ENCODE data around the gene GSTM5. TPM values are rescaled to one million over a fixed set of nuclear protein-coding genes. Genes with fewer than 3 reads are reported as not detected.

The GSTM5 gene
- total RNA-seq: 1.00 and 1.5 TPM in 2 replicates

GRCh38 chr1:109711593-109712320, at the start of gene GSTM5:
TSS of gene GSTM5 (plus strand) at chr1:109712251. CDS start at chr1:109712313, 62 bp downstream.

GRCh38 chr1:109667452-109668122, 44.5 kb upstream of the GSTM5 start, which contains the start of gene GSTM2:
TSS of gene GSTM2 (plus strand) at chr1:109668057. CDS start at chr1:109668116, 59 bp downstream.

GRCh38 chr1:109687641-109688499, 24.2 kb upstream of the GSTM5 start, which contains the start of gene GSTM1:
TSS of gene GSTM1 (plus strand) at chr1:109687817. CDS start at chr1:109687874, 57 bp downstream.

DNA sequence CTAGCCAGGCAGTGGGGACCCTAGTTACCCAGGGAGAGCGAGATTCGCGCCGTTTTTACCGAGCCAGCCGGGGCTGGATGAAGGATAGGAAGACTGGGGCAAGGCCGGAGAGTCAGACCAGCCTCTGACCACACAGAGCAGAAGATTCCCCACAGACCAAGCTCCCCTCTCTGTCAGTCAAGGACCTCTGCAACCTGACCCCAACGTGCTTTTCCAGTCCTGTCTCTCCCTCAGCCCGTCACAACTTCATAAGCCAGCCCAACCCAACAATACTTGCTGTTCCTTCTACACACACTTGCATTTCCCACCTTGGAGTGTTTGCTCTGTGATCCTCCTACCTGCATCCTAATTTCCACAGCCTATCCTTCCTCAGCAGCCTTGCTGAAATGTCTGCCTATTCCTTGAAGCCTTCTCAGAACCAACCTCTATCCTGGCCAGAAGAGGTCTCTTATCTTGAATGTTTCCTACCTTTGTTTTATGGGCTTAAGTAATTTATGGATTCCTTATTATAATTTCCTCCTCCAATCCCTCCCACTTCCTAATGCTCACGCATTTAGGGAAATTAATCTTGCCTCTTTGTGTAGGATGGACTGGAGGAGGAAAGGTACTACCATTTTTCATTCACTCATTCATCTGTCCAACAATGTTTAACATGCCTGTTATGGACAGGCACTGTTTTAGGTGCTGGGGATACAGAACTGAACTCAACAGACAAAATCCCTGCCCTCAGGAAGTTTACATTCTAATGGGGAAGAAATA, 28.7 kb downstream of the GSTM5 start, which contains the start of gene GSTM3:
Gene GSTM3 (minus strand): TSS at position 424 of the 759 bp plus-strand sequence. CDS start 751 bp downstream, outside the sequence.

GRCh38 chr1:109763646-109764415, 51.8 kb downstream of the GSTM5 start, which contains the start of gene EPS8L3:
TSS of gene EPS8L3 (minus strand) at chr1:109763923. CDS start at chr1:109761749, 2,174 bp downstream.

Other genes starting within 250 kb of the GSTM5 start
- gene SYPL2, start 245.7 kb upstream of the GSTM5 start, total RNA-seq: 0.75 and 1.3 TPM in 2 replicates
- gene ATXN7L2, start 228.3 kb upstream of the GSTM5 start, total RNA-seq: 1.9 and 2.1 TPM in 2 replicates
- gene CYB561D1, start 218.2 kb upstream of the GSTM5 start, total RNA-seq: 5.4 and 6.5 TPM in 2 replicates
- 0.77 and 2.5 TPM in 2 replicates for gene AMIGO1, start 202.5 kb upstream of the GSTM5 start, total RNA-seq
- 0.11 and 0.25 TPM in 2 replicates for gene GPR61, start 172.4 kb upstream of the GSTM5 start, total RNA-seq
- gene GNAI3, start 163.6 kb upstream of the GSTM5 start, total RNA-seq: 16.5 and 23.9 TPM in 2 replicates
- 0.33 TPM in 1 of 2 replicates, not detected in the other for gene GNAT2, start 92.6 kb upstream of the GSTM5 start, total RNA-seq
- gene AMPD2, start 92.4 kb upstream of the GSTM5 start, total RNA-seq: 71.5 and 76.5 TPM in 2 replicates
- gene GSTM4, start 56.2 kb upstream of the GSTM5 start, total RNA-seq: 14.4 and 14.6 TPM in 2 replicates
- 10.5 and 24.7 TPM in 2 replicates for gene GSTM2, start 44.2 kb upstream of the GSTM5 start, total RNA-seq
- 0.37 and 15.3 TPM in 2 replicates for gene GSTM1, start 24.4 kb upstream of the GSTM5 start, total RNA-seq
- gene GSTM3, start 28.8 kb downstream of the GSTM5 start, total RNA-seq: 43.3 and 140 TPM in 2 replicates
- not detected in 2 replicates for gene EPS8L3, start 51.7 kb downstream of the GSTM5 start, total RNA-seq
- 69.7 and 108 TPM in 2 replicates for gene CSF1, start 198.6 kb downstream of the GSTM5 start, total RNA-seq

All from uterine smooth muscle cell (primary cell).